ENCODE data around the gene LRRTM3.

DNA sequence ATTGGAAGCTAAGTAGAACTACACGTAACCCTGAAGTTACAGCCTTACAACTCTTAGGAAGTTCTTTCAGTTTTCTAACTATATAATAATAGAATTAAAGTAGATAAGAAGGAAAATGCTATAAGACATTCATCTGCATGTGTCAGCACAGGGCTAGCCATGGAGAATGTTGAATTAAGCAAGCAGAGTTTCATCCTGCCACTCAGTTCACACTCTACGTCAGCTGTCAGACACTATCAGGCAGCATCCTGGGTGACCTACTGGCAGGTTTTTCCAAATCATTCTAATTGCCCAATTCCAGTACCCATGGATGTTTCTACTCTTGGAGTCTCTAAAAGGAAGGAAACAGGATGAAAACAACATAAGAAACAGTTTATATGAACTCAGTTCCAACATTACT is 45.0 kb upstream of the LRRTM3 start:
- TF ChIP-seq KLF1 (tag by site-specific recombination; IDR thresholded peaks at IDR 0.05) (no peak), KLF9 (tag by site-specific recombination; IDR thresholded peaks at IDR 0.05; ENCODE audit: low read depth) (no peak)
- TF ChIP-seq, protein P1, sequence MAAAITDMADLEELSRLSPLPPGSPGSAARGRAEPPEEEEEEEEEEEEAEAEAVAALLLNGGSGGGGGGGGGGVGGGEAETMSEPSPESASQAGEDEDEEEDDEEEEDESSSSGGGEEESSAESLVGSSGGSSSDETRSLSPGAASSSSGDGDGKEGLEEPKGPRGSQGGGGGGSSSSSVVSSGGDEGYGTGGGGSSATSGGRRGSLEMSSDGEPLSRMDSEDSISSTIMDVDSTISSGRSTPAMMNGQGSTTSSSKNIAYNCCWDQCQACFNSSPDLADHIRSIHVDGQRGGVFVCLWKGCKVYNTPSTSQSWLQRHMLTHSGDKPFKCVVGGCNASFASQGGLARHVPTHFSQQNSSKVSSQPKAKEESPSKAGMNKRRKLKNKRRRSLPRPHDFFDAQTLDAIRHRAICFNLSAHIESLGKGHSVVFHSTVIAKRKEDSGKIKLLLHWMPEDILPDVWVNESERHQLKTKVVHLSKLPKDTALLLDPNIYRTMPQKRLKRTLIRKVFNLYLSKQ (tag by site-specific recombination; IDR thresholded peaks at IDR 0.05; ENCODE audit: borderline replicate concordance) = no peak
- TF ChIP-seq, protein P2, sequence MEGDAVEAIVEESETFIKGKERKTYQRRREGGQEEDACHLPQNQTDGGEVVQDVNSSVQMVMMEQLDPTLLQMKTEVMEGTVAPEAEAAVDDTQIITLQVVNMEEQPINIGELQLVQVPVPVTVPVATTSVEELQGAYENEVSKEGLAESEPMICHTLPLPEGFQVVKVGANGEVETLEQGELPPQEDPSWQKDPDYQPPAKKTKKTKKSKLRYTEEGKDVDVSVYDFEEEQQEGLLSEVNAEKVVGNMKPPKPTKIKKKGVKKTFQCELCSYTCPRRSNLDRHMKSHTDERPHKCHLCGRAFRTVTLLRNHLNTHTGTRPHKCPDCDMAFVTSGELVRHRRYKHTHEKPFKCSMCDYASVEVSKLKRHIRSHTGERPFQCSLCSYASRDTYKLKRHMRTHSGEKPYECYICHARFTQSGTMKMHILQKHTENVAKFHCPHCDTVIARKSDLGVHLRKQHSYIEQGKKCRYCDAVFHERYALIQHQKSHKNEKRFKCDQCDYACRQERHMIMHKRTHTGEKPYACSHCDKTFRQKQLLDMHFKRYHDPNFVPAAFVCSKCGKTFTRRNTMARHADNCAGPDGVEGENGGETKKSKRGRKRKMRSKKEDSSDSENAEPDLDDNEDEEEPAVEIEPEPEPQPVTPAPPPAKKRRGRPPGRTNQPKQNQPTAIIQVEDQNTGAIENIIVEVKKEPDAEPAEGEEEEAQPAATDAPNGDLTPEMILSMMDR (tag by site-specific recombination; IDR thresholded peaks at IDR 0.05) = no peak

All from HEK293 (cell line).